CD14-positive monocyte (primary cell): ENCODE data around the gene SHROOM4. TPM values are rescaled to one million over a fixed set of nuclear protein-coding genes. Genes with fewer than 3 reads are reported as not detected.

Experiments
- DNase-seq, 3 donors: peaks; one replicate each; pipeline ENCODE4 v3.0.0-alpha.2; 2011 to 2022
- H2AFZ ChIP-seq: 2 replicates; pipeline ENCODE4 v1.6.0; 2012; ENCODE audit warnings: mild to moderate bottlenecking, low read depth, low read length, inconsistent platforms; ENCODE audit not compliant: insufficient read depth, poor library complexity, severe bottlenecking
- H3K27ac ChIP-seq, 2 donors: 1 replicate in 1 of 2; 2 replicates in 1 of 2; pipeline ENCODE4 v1.5.1; 2012 to 2013; ENCODE audit warnings: low read length in 2 of 2, control low read depth in 1 of 2, inconsistent platforms in 1 of 2, low read depth in 1 of 2, mild to moderate bottlenecking in 1 of 2
- H3K27me3 ChIP-seq, 2 donors: one replicate each; pipeline versions ENCODE4 v1.6.0 to v1.6.1; 2011 to 2013; ENCODE audit warnings: low read length in 2 of 2; ENCODE audit not compliant: control insufficient read depth in 2 of 2, insufficient read depth in 2 of 2
- H3K36me3 ChIP-seq, 2 donors: replicated peaks in 1 of 2; 1 replicate in 1 of 2; 2 replicates in 1 of 2; pipeline versions ENCODE4 v1.5.1 to v1.6.1; 2012 to 2013; ENCODE audit warnings: low read length in 2 of 2, control low read depth in 1 of 2, inconsistent platforms in 1 of 2, mild to moderate bottlenecking in 1 of 2; ENCODE audit not compliant: insufficient read depth in 2 of 2, control insufficient read depth in 1 of 2
- H3K4me1 ChIP-seq, 2 donors: 1 replicate in 1 of 2; 2 replicates in 1 of 2; pipeline versions ENCODE4 v1.5.1 to v1.6.1; 2012 to 2013; ENCODE audit warnings: low read length in 2 of 2, control low read depth in 1 of 2, inconsistent platforms in 1 of 2, mild to moderate bottlenecking in 1 of 2, moderate library complexity in 1 of 2; ENCODE audit not compliant: insufficient read depth in 2 of 2, control insufficient read depth in 1 of 2
- H3K4me2 ChIP-seq: replicated peaks from 2 replicates; pipeline ENCODE3; 2012; ENCODE audit warnings: low read length, moderate library complexity, mild to moderate bottlenecking; ENCODE audit not compliant: poor library complexity, severe bottlenecking; ENCODE audit errors: extremely low read depth
- H3K4me3 ChIP-seq, 3 experiments: fragments of 200-600 bp in 1 of 3; sonication (generic) in 1 of 3; replicated peaks in 1 of 3; 1 replicate in 2 of 3; 2 replicates in 1 of 3; pipeline ENCODE4 v1.5.1; 2011 to 2013; ENCODE audit warnings: low read length in 3 of 3, mild to moderate bottlenecking in 3 of 3, control low read depth in 2 of 3, low read depth in 2 of 3, inconsistent platforms in 1 of 3, moderate library complexity in 1 of 3
- H3K79me2 ChIP-seq: 2 replicates; pipeline ENCODE4 v1.6.0; 2012; ENCODE audit warnings: mild to moderate bottlenecking, control low read depth, inconsistent platforms, low read length, moderate library complexity; ENCODE audit not compliant: insufficient read depth
- H3K9ac ChIP-seq: 2 replicates; pipeline ENCODE4 v1.6.0; 2017; ENCODE audit warnings: low read length, mild to moderate bottlenecking; ENCODE audit not compliant: insufficient read depth, poor library complexity, severe bottlenecking
- H3K9me3 ChIP-seq, 2 donors: replicated peaks in 1 of 2; 1 replicate in 1 of 2; 2 replicates in 1 of 2; pipeline versions ENCODE4 v1.5.1 to v1.6.1; 2012 to 2013; ENCODE audit warnings: low read length in 2 of 2, control low read depth in 1 of 2; ENCODE audit not compliant: control insufficient read depth in 1 of 2, insufficient read depth in 1 of 2
- H4K20me1 ChIP-seq: 2 replicates; pipeline ENCODE4 v1.6.0; 2012; ENCODE audit warnings: mild to moderate bottlenecking, low read length, control low read depth, moderate library complexity; ENCODE audit not compliant: insufficient read depth
- H3K27ac Mint-ChIP-seq, 7 donors: one replicate each; pipeline ENCODE4 v1.8.0; 2020; ENCODE audit warnings: mild to moderate bottlenecking in 7 of 7, mixed read lengths in 7 of 7, moderate library complexity in 6 of 7, inconsistent platforms in 2 of 7
- H3K27me3 Mint-ChIP-seq, 3 donors: one replicate each; pipeline ENCODE4 v1.8.0; 2021 to 2022; ENCODE audit warnings: low read depth in 3 of 3, mild to moderate bottlenecking in 3 of 3, mixed read lengths in 3 of 3, moderate library complexity in 3 of 3, inconsistent platforms in 1 of 3
- H3K36me3 Mint-ChIP-seq, 2 donors: one replicate each; pipeline ENCODE4 v1.8.0; 2020; ENCODE audit warnings: mixed read lengths in 2 of 2, inconsistent platforms in 1 of 2, mild to moderate bottlenecking in 1 of 2
- H3K4me1 Mint-ChIP-seq: one replicate; pipeline ENCODE4 v1.8.0; 2020; ENCODE audit warnings: mild to moderate bottlenecking, mixed read lengths
- H3K4me3 Mint-ChIP-seq, 2 donors: one replicate each; pipeline ENCODE4 v1.8.0; 2020; ENCODE audit warnings: mild to moderate bottlenecking in 2 of 2, mixed read lengths in 2 of 2, moderate library complexity in 1 of 2
- H3K9me3 Mint-ChIP-seq, 7 donors: one replicate each; pipeline ENCODE4 v1.8.0; 2020 to 2022; ENCODE audit warnings: mixed read lengths in 7 of 7, mild to moderate bottlenecking in 6 of 7, moderate library complexity in 6 of 7, inconsistent platforms in 2 of 7
- WGBS: methylation state at CpG from one replicate; pipeline ENCODE4 v1.1.5; 2013; ENCODE audit warnings: missing lambda C conversion rate; ENCODE audit not compliant: insufficient coverage; 5-methylcytosine and 5-hydroxymethylcytosine counted together
- intact Hi-C, 2 donors: fragments of 100-400 bp; cut with micrococcal nuclease; formaldehyde crosslinking; loops; one replicate each; pipeline versions ENCODE4 v1.15.0 to v1.15.1; 2023
- polyA plus RNA-seq, 3 donors: library from polyadenylated mRNA; depleted of rRNA in 1 of 3; unstranded in 2 of 3; stranded (reverse) in 1 of 3; fragments of 300-500 nt in 2 of 3; fragments of >200 nt in 1 of 3; fragmentation: Illumina TruSeq in 2 of 3; gene quantifications; 1 replicate in 2 of 3; 2 replicates in 1 of 3; pipeline ENCODE4 v1.2.3, GENCODE V29; 2012 to 2021
- TF ChIP-seq, protein P1 (sequence below): fragments of 200-600 bp; IDR thresholded peaks from one replicate; pipeline ENCODE4 v1.8.0; 2022; ENCODE audit warnings: antibody characterized with exemption, mild to moderate bottlenecking

The SHROOM4 gene
- polyA plus RNA-seq, 3 donors, result under 0.01 TPM; not detected in 2

DNA sequence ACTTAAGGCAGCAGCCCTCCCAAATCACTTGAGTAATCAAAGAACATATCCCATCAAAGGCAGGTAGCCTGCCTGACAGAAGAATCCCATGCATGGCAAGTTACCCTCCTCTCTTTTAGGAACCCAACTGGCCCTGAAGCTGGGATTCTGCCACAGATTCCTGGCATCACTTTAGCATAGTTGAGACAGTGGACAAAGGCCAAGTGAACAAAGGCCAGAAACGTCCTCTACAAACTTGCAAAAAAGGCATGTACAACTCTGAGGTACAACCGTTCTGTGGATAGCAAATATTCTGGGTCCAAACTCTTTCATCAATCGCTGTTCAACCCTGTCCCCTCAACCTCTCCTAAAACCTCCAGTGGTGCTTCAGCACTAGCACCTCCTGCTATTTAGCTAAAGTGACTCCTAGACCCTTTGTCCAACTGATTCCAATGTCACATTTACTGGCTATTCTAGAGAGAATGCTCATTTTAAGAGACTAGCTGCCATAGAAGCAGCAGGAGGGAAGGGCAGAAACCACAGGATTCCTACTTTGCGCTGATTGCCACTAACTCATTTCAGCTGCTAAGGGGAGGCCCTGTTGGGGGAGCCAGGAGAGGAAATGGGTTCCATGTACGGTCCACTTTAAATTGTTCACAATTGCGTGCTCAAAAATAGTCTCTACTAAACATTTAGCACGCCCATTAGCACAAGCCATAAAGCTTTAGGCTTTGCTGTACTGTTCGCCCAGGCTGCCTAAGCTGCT is 105.9 kb downstream of the SHROOM4 start:
- Mint-ChIP-seq H3K27me3 (peaks cover 0 to 9% (median 1%) of the 10 kb centered on the region in 3 donors), H3K36me3 (no peaks in the 10 kb centered on the region), H3K4me1 (peaks cover 11% of the 10 kb centered on the region), H3K27ac (no peak overlapping the region), H3K4me3 (no peak overlapping the region), H3K9me3 (no peaks in the 10 kb centered on the region)
- Histone ChIP-seq H3K27ac (no peak overlapping the region), H2AFZ (no peak overlapping the region), H3K4me2 (no peak overlapping the region), H3K36me3 (no peaks in the 10 kb centered on the region), H3K79me2 (no peaks in the 10 kb centered on the region), H4K20me1 (no peaks in the 10 kb centered on the region), H3K4me1 (peaks cover 0 to 8% of the 10 kb centered on the region in 2 donors), H3K9ac (no peak overlapping the region), H3K9me3 (no peaks in the 10 kb centered on the region), H3K27me3 (peaks cover 0 to 2% of the 10 kb centered on the region in 2 donors), H3K4me3 (no peak overlapping the region)
- intact Hi-C loops, result no loop called here
- TF ChIP-seq, protein P1, sequence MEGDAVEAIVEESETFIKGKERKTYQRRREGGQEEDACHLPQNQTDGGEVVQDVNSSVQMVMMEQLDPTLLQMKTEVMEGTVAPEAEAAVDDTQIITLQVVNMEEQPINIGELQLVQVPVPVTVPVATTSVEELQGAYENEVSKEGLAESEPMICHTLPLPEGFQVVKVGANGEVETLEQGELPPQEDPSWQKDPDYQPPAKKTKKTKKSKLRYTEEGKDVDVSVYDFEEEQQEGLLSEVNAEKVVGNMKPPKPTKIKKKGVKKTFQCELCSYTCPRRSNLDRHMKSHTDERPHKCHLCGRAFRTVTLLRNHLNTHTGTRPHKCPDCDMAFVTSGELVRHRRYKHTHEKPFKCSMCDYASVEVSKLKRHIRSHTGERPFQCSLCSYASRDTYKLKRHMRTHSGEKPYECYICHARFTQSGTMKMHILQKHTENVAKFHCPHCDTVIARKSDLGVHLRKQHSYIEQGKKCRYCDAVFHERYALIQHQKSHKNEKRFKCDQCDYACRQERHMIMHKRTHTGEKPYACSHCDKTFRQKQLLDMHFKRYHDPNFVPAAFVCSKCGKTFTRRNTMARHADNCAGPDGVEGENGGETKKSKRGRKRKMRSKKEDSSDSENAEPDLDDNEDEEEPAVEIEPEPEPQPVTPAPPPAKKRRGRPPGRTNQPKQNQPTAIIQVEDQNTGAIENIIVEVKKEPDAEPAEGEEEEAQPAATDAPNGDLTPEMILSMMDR, result no peak
- 80% methylated on average over 4 of the region's 8 CpGs for WGBS
- no peak for DNase-seq

DNA sequence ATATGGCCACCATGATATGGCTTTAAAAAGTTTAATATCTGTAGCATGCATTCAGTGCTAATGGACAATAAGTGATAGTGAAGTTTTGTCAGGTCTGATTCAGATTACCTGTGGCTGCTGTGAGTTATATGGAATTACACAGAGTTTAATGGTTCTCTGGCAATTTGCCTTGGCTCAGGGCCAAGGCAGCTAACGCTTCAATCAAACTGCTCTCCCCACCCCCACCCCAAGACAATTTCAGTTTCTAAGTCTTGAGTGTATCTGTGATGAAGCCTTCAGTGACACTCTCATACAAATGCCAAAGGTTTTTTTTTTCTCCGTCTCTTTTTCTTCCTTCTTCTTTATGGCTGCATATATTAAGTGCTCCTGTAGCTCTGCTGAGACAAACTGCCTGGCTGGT is 106.6 kb downstream of the SHROOM4 start:
- Histone ChIP-seq H2AFZ (no peak overlapping the region), H3K36me3 (no peaks in the 10 kb centered on the region), H4K20me1 (no peaks in the 10 kb centered on the region), H3K79me2 (no peaks in the 10 kb centered on the region), H3K27ac (no peak overlapping the region), H3K4me3 (no peak overlapping the region), H3K9me3 (no peaks in the 10 kb centered on the region), H3K4me1 (peaks cover 0 to 8% of the 10 kb centered on the region in 2 donors), H3K9ac (no peak overlapping the region), H3K27me3 (peaks cover 0 to 2% of the 10 kb centered on the region in 2 donors), H3K4me2 (no peak overlapping the region)
- TF ChIP-seq, protein P1, result no peak
- peaks cover 0 to 9% (median 0%) of the 10 kb centered on the region in 3 donors for H3K27me3 Mint-ChIP-seq
- no peak overlapping the region for H3K27ac Mint-ChIP-seq
- intact Hi-C loops, result no loop called here
- H3K4me1 Mint-ChIP-seq, result peaks cover 11% of the 10 kb centered on the region
- H3K36me3 Mint-ChIP-seq, result no peaks in the 10 kb centered on the region
- H3K4me3 Mint-ChIP-seq, result no peak overlapping the region
- WGBS, result no CpG with 5 or more reads among the region's 2 CpGs
- DNase-seq, result no peak
- no peaks in the 10 kb centered on the region for H3K9me3 Mint-ChIP-seq
